Measurements from ENCODE around the gene ACTN3. TPM values are rescaled to one million over a fixed set of nuclear protein-coding genes. Genes with fewer than 3 reads are reported as not detected.

The ACTN3 gene
- total RNA-seq, 1 donor from 2014 or later, result 20.2 TPM

GRCh38 chr11:66505276-66505816, 41.4 kb upstream of the ACTN3 start:
- Histone ChIP-seq H3F3A (ENCODE audit: low read depth) (no peaks in the 10 kb centered on the region), H4K20me1 (ENCODE audit: low read depth) (no peaks in the 10 kb centered on the region), H3K9me3 (ENCODE audit: low read depth) (no peaks in the 10 kb centered on the region), H3K79me2 (ENCODE audit: low read depth) (no peaks in the 10 kb centered on the region), H3K36me3 (no peaks in the 10 kb centered on the region), H2AFZ (replicated peaks) (no peak overlapping the region), H3K4me1 (peaks cover 3% of the 10 kb centered on the region), H3K27ac (no peak overlapping the region), H3K4me2 (no peak overlapping the region), H3K4me3 (no peak overlapping the region), H3K9ac (no peak overlapping the region), H3K27me3 (no peaks in the 10 kb centered on the region)
- no peak overlapping the region for H3K27ac Mint-ChIP-seq
- no peaks in the 10 kb centered on the region for H3K9me3 Mint-ChIP-seq
- H3K4me1 Mint-ChIP-seq, result no peaks in the 10 kb centered on the region
- DNase-seq (ENCODE audit: low spot score), result no peak
- no peaks in the 10 kb centered on the region for H3K36me3 Mint-ChIP-seq
- peaks cover 2% of the 10 kb centered on the region for H3K27me3 Mint-ChIP-seq (ENCODE audit: insufficient read depth, low read depth)
- no peak overlapping the region for H3K4me3 Mint-ChIP-seq
- no peak for TF ChIP-seq EZH2 (IDR thresholded peaks at IDR 0.05)
- TF ChIP-seq EZH2phosphoT487 (IDR thresholded peaks at IDR 0.05), result no peak
- TF ChIP-seq, protein P1, sequence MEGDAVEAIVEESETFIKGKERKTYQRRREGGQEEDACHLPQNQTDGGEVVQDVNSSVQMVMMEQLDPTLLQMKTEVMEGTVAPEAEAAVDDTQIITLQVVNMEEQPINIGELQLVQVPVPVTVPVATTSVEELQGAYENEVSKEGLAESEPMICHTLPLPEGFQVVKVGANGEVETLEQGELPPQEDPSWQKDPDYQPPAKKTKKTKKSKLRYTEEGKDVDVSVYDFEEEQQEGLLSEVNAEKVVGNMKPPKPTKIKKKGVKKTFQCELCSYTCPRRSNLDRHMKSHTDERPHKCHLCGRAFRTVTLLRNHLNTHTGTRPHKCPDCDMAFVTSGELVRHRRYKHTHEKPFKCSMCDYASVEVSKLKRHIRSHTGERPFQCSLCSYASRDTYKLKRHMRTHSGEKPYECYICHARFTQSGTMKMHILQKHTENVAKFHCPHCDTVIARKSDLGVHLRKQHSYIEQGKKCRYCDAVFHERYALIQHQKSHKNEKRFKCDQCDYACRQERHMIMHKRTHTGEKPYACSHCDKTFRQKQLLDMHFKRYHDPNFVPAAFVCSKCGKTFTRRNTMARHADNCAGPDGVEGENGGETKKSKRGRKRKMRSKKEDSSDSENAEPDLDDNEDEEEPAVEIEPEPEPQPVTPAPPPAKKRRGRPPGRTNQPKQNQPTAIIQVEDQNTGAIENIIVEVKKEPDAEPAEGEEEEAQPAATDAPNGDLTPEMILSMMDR (IDR thresholded peaks at IDR 0.05), result no peak

GRCh38 chr11:66509131-66509561, 37.6 kb upstream of the ACTN3 start:
- Histone ChIP-seq H3K36me3 (no peaks in the 10 kb centered on the region), H2AFZ (replicated peaks) (no peak overlapping the region), H3K4me2 (no peak overlapping the region), H3K27me3 (no peaks in the 10 kb centered on the region), H3K9ac (no peak overlapping the region), H3K4me3 (no peak overlapping the region), H3K27ac (no peak overlapping the region), H3K9me3 (ENCODE audit: low read depth) (no peaks in the 10 kb centered on the region), H3F3A (ENCODE audit: low read depth) (no peaks in the 10 kb centered on the region), H3K79me2 (ENCODE audit: low read depth) (peaks cover 21% of the 10 kb centered on the region), H4K20me1 (ENCODE audit: low read depth) (no peaks in the 10 kb centered on the region), H3K4me1 (peaks cover 10% of the 10 kb centered on the region)
- H3K4me3 Mint-ChIP-seq, result peak overlapping the region; percentile 13
- H3K27ac Mint-ChIP-seq, result no peak overlapping the region
- peaks cover 14% of the 10 kb centered on the region for H3K4me1 Mint-ChIP-seq
- H3K36me3 Mint-ChIP-seq, result peaks cover 2% of the 10 kb centered on the region
- no peak for TF ChIP-seq EZH2 (IDR thresholded peaks at IDR 0.05)
- TF ChIP-seq, protein P1 (IDR thresholded peaks at IDR 0.05), result no peak
- no peak for TF ChIP-seq EZH2phosphoT487 (IDR thresholded peaks at IDR 0.05)
- DNase-seq (ENCODE audit: low spot score), result no peak
- H3K9me3 Mint-ChIP-seq, result no peaks in the 10 kb centered on the region
- H3K27me3 Mint-ChIP-seq (ENCODE audit: insufficient read depth, low read depth), result peaks cover 4% of the 10 kb centered on the region

- H3K4me3 ChIP-seq, result peak within 1 kb of the TSS; percentile 89
- peak within 1 kb of the TSS; percentile 92 for H3K4me2 ChIP-seq
- Mint-ChIP-seq H3K27ac (peak within 1 kb of the TSS; percentile 88), H3K36me3 (peaks cover 8% of the 10 kb centered on the region), H3K4me3 (peak within 1 kb of the TSS; percentile 99), H3K4me1 (peaks cover 14% of the 10 kb centered on the region), H3K27me3 (ENCODE audit: insufficient read depth, low read depth) (peaks cover 7% of the 10 kb centered on the region), H3K9me3 (no peaks in the 10 kb centered on the region)
- peak; percentile 94 for DNase-seq (ENCODE audit: low spot score)
- H3K27me3 ChIP-seq, result no peaks in the 10 kb centered on the region
- peak within 1 kb of the TSS; percentile 76 for H3K27ac ChIP-seq
- TF ChIP-seq, protein P1 (IDR thresholded peaks at IDR 0.05), result no peak
- no peak for TF ChIP-seq EZH2phosphoT487 (IDR thresholded peaks at IDR 0.05)
- TF ChIP-seq EZH2 (IDR thresholded peaks at IDR 0.05), result no peak
- H4K20me1 ChIP-seq (ENCODE audit: low read depth), result no peaks in the 10 kb centered on the region
- peak within 1 kb of the TSS; percentile 88 for H3K9ac ChIP-seq
- peaks cover 10% of the 10 kb centered on the region for H3K4me1 ChIP-seq
- H3K9me3 ChIP-seq (ENCODE audit: low read depth), result no peaks in the 10 kb centered on the region
- no peaks in the 10 kb centered on the region for H3F3A ChIP-seq (ENCODE audit: low read depth)
- H3K79me2 ChIP-seq (ENCODE audit: low read depth), result peaks cover 21% of the 10 kb centered on the region
- peak within 1 kb of the TSS; percentile 100 for H2AFZ ChIP-seq (replicated peaks)
- no peaks in the 10 kb centered on the region for H3K36me3 ChIP-seq
Observed at GRCh38 chr11:66510271-66510989, 36.3 kb upstream of the ACTN3 start, which contains the start of gene BBS1. Gene BBS1, plus strand, starts transcription at chr11:66510635. Its CDS starts 25 bp downstream, at chr11:66510660.

Measured in neural progenitor cell (in vitro differentiated cells).